ENCODE measurements around the gene VSTM4.

The VSTM4 gene

DNA sequence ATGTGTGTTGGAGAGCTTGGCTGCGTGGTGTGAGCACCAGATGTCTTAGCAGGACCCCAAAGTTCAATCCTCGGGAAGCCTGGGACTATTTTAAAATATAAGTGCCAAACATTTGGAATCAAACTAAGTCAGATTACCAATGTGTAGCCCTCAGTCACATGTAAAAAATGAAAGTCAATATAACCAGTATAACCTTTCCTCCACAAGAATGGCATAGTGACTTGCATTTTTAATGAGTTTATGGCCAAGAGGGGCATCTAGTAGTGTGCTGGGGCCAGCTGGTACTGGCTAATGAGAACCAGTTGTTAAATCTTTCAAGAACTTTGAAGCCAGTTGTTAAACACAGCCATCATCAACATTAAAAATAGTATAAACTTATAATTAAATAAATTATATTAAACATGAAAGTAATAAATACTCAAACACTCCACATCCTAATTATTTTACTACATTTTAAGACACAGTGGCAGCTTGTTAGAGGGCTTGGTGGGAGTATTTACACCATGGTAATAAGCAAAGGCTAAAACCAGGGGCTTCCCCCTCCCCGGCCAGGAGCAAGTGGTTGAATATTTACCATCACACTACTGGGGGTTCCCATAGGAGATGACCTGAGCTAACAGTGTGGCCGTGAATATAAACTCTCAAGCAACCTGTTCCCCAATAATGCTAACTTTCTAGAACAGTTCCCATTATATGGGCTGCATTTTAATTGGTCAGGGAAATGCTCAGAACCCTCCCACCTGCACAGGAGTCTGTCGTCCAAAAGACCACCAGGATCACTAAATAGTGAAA is 26.4 kb upstream of the VSTM4 start:
- no peak for DNase-seq

DNA sequence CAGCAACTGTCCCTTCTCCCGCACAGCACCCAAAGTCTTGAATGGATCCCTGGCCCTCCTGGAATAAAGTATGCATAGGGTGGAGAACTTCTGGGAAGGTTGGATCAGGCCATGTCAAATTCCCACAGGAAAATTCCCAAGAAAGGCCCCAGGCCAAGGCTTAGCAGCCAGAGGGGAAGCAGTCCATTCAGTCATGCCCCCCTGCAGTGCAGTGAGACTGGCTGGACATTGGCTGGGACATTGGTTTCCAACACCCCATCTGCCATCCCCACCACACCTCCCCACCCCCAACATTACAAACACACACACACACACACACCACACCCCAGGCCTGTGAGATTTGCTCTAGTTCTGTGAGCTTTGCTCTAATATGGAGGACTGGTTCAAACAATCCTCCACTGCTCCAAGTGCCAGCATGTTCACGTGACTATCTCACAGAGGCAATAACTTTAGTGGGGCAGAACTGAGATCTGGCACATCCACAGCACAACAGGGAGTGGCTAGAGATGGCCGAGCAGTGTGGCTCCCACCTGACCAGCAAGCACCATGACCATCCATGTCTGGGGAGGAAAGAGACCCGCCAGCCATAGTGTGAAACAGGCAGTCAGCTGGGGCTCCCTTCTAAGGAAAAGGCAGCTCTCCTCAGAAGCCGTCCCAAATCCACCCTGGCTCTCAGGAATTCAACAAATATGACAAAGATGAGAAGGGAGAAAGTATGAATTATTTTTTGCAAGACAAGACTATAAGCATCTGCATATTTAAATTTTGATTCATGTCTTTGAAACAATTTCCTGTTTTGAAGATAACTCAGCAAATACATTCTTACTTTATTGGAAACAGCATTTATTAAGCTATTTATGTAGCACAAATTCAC is 25.2 kb upstream of the VSTM4 start:
- DNase-seq: no peak

DNA sequence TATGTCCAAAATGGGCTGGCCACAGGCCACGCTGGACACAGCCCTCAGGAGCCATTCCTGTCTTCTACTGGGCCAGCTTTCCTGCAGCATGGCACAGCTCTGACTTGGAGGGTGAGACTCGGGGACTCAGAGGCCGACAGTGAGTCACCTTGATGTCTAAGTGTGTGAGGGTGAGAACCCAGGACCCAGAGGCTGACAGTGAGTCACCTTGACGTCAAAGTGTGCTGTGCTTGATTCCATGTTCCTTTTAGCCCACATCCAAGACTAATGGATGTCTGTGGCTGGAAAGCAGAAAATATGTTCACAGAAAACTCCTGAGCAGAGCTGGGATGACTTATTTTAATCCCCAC is 24.5 kb upstream of the VSTM4 start:
- DNase-seq: no peak

DNA sequence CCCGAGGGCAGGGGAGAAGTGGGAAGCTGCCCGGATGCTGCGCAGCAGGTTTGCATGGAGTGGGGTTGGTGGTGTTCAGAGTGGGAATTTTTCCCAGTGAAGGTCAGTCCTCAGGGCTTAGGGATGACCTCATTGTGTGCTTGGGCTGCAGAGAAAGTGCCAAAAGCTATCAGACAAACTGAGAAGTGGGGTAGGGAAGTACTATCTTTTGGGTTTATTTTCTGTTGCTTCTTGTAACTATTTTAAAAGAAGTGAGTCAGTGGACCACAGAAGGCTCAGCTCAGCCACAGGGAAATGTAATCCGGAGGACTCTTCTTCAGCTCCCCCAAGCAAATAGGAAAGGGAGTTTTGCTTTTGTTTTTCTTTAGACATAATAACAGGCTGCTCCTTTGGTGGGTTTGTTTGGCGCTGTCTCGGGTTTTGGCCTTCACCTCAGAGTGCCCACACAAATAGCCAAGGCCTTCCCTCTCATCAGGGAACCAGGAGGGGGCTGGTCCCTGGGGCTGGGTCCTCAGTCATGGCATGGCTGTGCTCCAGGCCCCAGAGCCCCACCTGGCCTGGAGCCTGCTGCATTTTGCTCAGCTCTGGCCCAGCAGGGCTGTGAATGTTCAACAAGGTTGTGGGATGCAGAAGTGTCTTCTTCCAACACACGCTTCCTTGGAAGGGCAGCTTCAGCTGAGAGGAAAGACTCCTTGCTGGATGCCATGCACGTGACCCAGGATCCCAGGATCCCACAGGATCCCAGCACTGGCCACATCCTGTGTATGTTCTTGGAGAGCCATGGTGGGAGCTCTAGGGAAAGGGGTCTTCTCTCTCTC is 23.9 kb upstream of the VSTM4 start:
- no peak for DNase-seq

DNA sequence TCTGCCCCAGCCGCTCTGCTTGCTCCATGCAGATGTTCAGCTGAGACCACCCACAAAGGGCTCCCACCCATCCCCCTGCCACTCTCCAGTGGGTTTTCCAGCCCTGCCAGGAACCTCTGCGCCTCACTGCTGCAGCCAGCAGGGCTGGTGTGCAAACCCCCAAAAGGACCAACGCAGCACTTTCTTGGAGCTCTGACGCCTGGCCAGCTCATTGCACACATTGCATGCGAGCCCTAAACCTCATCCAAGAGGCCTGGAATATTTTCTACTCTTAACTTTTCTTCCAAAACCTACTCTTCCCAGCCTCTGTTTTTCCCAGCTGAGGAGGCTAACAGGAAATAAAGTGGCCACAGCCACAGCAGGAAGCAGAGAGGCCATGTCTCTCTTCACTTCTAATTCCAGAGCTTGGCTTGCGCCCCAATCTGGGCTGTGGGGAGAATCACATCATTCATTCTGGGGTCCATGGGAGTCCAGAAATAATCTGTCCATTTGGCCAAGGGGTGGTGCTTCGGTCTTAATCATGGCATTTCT is 23.1 kb upstream of the VSTM4 start:
- DNase-seq: no peak

DNA sequence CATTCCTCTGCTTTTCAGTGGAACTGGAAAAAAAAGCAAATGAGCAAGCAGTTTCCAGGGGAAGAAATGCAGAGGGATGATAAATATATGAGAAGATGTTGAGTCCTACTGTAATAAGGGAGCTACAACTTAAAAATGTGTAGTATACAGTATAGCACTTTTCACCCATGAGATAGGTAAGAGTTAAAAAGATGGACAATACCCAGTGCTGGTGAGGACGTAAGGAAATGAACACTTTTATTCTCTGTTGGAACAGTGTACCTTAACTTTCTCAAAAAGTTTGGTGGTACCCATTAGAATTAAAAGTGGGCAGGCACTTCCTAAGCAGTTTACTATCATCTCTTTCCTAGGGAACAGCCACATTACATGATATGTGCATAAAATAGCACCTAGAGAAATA is 21.2 kb upstream of the VSTM4 start:
- no peak for DNase-seq

DNA sequence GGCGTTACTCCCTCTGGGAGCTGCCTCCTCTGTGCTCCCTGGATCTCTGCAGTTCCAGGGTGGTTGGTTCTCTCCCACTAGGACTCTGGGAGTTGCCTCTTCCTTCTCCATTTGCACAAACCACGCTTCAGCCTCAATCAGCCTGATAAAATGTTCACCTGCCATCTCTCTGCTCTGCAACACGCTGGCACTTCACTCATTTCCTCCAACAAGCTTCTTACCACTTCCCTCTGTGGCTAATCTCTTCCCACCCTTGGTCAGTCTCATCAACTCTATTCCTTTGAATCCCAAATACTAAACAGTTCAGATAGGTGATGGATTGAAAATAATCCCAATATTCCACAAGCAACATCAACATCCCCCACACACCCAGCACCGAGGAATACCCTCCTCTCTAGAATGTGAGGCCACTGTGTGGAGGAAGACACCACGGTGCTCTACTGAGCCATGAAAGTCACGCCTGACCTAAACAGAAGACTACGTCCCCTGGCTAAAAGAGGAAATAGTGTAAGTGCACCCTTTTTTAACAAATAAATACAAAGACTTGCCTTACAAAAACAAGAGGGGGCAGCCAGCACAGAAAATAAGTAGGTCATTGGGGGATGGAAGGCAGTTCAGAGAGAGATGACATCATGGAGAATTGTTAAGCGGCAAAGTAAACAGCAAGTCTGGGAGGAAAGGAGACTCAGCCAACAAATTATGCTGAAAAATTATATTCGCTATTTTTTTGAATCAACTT is 20.4 kb upstream of the VSTM4 start:
- DNase-seq: no peak

DNA sequence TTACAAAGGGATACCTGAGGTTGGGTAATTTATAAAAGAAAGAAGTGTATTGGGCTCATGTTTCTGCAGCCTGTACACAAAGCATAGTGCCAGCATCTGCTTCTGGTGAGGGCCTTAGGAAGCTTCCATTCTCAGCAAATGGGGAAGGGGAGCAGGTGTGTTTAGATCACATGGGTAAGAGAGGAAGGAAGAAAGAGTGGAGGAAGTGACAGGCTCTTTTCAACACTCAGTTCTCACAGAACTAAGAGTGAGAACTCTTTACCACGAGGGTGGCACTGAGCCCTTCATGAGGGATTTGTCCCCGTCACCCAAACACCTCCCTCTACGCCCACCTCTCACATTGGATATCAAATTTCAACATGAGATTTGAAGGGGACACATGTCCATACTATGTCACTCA is 19.0 kb upstream of the VSTM4 start:
- no peak for DNase-seq

DNA sequence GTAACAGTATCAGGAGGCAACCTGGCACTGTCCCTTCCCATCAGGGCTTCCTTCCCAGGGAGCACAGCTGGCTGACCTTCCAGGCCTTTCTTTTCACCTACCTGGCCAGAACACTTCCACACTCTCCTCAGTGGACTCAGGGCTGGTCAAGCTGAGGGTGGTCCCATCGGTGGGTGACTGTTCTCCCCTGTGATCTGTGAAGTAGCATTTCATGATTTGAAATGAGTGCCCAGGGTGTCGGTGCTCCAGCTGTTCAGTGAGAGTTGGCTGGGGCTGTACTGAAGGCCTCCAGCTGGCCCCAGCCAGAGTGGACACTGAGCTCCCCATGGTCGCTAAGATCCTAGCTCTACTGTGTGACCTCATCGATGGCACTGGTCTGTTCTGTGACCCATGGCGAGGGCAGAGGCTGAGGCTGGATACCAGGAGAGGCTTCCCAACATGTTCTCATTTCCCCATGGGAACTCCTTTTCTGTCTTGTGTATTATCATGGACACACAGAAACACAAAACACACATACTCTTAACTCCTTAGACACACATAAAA is 18.5 kb upstream of the VSTM4 start, which contains the start of gene FAM170B:
FAM170B (minus strand) TSS at position 316 of the 543 bp plus-strand sequence; CDS start at position 213, 103 bp downstream.
- DNase-seq: no peak

DNA sequence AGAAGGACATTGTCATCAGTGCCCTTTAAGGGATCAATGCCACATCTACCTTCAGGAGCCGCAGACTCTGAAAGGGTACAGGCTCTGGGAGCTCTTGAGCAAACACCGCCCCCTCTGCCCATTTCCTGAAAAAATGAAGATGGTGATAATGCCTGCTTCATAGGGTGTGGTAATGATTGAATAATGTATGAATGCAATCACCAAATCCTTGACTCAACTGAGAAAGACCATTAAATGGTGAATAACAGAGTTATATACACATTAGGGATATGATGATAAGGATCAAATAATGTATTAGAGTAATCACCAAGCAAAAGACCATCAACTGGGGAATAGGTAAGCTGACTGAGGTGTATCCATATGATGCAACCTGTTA is 17.0 kb upstream of the VSTM4 start:
- no peak for DNase-seq

DNA sequence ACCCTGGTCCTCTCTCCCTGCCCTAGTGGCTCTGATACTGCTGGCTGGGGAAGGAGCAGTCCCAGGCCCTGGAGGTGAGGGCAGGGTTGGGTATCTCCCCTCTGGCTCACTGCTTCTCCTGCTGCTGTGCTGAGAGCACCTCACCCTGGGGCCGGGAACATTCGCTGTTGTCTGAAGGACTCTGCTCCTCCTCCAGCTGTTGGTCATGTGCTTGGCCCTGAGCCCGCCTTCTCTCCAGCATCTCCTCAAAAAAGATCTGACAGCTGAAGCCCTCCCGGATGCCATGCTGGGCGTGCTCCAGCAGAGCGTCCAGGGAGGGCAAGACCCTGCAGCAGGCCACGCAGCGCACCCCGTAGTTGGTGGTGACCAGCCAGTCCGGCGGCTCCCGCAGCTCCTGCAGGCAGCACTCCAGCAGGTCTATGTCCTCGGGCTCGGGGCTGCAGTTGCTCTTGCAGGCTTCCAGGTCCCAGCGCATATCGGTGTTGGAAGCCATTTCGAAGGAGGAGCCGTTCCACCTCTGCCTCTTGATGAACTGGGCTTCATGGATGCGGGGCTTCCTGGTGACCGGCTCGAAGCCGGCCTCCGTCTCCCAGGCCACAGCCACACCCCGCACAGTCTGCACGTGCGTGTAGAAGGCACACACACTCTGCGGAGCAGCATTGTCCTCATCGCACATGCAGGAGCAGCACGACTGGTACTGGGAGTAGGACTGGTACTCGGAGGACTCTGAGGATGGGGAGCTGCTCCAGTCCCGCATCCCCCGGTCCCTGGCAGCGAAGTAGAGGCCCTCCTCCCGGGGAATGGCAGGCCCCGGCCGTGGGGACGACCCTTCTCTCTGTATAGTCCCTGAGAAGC is 16.4 kb upstream of the VSTM4 start:
- DNase-seq: no peak

DNA sequence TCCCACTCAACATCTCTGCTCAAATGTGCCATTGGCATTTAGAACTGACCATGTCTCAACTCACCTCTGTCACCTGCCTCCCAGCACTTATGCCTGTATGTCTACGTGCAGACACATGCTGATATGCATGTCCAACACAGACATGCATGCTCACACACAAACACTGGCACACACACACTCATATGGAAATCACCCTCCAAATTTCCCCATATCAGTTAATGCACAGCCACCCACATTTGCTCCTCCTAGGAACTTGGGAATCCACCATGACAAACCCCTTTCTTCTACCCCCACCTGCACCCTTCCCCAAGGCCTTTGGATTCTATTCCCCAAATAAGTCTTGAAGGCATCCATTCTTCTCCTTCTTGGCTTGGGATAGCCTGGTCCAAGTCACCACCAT is 14.1 kb upstream of the VSTM4 start:
- no peak for DNase-seq

DNA sequence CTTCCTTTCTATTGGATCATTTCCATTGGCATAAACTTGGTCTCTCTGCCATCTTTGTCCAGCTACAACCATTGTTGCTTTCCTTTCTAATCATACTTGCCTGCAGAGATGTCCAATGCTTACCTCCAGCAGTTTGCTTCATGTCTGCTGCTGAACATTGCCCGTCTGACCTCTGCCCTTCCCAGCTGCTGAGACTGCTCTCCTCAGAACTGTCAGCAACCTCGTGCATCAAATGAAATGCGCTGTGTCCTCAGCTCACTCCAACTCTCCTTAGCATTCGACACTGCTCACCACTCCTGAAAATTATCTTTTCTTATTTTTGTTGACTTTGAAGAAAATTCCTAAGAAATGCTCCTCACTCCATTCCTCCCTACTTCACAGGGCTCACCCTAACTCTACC is 13.5 kb upstream of the VSTM4 start:
- DNase-seq: no peak

DNA sequence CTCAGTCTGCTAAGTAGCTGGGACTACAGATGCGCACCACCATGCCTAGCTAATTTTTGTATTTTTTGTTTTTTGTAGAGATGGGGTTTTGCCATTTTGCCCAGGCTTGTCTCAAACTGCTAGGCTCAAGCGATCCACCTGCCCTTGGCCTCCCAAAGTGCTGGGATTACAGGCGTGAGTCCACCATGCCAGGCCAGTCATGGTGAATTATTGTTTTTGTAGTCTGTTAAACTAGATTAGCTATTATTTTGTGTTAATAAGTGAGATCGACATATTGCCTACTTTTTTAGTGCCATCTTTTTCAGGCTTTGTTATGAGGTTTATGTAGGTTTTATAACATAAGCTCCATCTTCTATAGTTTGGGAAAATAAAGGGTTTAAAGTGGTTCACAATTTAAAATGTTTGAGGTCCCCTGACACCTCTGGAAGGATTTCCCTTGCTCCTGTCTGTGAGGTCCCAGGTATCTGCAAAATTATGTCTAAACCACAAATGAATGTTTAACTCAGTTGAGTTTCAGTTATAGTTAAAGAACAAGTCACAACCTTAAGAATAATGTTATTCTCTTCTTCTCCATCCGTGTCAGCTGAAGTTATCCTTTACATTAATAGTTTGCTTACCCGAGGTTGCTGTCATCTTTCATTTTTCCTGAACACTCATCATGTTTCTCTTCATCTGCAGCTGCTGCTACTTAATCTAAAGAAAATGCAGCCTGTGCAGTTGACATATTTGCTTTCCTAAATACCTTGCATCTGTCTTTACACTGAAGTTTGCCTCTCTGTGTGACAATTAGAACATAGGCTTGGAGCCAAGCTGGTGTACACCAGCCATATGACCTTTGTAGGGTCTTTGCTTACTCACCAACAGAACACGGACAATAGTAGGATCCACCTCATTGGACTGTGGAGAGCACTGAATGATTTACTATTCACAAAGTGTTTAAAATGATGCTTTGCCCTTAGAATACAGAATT is 8.9 kb upstream of the VSTM4 start:
- no peak for DNase-seq

DNA sequence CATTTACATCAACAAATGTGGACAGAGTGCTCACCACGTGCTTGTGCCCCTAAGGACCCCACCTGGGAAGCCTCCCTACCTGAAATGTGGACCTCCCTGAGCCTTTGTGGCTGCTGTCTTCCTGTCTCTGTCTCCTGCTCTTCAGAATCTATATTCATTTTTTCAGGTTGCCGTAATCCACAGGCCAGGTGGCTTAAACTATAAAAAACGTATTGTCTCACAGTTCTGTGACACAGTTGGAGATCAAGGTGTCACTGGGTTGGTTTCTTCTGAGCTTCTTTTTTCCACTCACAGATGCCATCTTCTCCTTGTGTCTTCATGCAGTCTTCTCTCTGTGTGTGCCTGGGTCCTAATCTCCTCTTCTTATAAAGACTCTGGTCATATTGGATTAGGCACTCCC is 5.6 kb upstream of the VSTM4 start:
- no peak for DNase-seq

DNA sequence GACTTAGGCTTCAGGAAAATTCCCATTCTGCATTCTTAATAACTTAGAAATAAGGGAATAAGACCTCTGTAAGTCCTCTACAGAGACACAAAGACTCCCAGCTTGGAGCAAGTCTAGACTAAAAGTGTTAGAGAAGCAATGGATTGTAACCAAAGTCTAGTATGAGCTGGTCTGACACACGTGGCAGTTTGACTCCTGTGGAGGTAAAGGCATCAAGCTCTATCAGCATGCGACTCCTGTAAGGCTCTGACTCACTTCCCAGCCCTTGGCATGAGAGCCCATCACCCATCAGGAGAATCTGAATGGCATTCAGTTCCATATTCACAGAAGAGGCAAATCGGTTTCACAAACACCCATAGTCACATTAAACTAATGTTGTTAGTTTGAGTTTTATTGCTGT is 4.4 kb upstream of the VSTM4 start:
- DNase-seq: no peak

DNA sequence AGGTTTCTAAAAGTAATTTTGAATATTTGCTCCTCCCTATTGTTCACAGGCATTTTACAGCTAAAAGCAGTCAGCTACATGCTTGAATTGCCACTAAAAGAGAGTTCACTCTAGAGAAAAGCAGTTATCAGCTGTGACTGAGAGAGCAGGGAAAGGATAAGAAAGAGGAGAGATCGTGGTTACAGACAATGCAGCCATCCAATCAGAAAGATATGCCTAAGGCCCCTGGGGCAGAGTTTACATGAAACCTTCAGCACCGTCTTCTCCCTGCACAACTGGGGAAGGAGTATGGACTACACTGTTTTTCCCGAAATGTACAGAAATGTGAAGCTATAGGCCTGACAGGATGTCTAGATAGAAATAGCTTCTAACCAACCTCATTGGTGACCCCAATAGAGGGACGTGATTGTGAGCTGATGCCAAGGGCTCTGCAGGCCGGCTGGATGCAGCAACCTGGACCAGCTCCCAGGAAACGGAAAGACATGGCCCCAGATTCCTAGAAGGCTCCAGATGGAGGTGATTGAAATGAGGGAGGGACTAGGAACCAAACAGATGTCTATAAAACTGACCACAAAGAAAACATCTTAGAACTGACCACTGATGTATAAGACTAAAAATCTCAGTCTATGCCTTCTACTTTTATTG is 3.2 kb upstream of the VSTM4 start:
- no peak for DNase-seq

DNA sequence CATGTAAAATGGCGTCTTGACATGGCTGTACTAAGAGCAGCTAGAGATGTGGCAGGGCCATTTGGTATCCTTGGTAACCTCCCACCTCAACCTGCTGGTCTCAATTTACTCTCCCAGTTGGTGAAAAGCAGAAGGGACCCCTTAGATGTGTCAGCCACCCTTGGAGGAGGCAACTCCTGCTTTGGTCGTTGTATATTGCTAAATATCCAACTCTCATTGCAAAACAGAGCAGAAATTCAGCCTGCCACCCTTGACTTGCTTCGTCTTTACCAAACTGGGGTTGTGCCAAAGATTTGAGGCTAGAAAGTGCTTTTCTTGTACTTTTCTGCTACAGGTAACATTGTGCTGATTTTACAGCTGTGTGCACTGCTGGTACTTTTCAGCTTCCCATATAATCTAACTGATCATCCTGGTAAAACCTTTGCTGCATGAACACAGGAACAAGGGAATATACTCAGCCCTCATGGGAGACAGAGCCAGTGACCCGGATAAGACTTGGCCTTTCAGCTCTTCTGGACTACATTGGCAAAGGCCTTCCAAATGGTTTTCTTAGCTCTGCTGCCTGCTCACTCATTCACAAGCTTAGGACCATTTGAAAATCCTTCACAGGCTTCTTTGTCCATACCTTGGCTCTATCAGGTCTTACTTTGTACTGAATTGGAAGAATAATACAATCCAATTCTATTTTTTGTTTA is 2.2 kb upstream of the VSTM4 start:
- DNase-seq: no peak

All from KG1 (cell line).